ENCODE results near the gene TCHHL1. TPM values are rescaled to one million over a fixed set of nuclear protein-coding genes. Genes with fewer than 3 reads are reported as not detected.

TCHHL1 gene
- total RNA-seq, 1 donor from 2014 or later, result 6.5 TPM

DNA sequence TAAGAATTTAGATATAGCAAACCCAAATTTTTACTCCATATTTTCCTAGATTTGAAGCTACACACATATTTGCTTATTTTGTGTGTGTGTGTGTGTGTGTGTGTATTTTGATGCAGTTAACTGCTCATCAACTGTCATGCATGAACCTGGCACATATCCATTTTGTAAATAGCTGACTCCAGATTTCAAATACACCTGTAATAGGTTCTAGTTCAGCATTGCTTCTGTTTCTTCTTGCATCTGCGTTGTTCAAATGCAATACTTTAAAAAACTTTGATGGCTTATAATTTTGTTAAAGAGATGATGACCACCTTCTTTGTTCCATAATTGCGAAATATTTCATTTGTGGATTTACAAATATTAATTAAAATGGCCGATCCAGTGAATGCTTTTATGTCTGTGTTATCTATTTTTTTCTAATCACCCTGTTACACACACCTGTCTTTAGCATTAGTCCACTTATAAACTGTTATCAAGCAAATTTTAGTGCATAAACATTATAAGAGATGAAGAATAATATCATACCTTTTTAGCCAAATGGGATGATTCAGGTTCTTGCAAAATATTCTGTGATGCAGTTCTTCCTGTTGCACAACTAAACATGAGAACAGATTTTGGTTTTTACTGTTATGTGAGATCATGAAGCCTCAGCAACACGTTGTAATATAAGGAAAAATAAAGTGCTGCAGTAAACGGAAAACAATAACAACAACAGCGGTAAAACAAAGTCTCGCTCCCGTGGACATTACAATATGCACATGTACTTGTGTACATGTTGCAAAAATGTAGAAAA, 39.4 kb downstream of the TCHHL1 start:
- peaks cover 20% of the 10 kb centered on the region for H3K27me3 Mint-ChIP-seq
- H3K27ac Mint-ChIP-seq, result peak overlapping the region; percentile 86
- TF ChIP-seq, protein P1, sequence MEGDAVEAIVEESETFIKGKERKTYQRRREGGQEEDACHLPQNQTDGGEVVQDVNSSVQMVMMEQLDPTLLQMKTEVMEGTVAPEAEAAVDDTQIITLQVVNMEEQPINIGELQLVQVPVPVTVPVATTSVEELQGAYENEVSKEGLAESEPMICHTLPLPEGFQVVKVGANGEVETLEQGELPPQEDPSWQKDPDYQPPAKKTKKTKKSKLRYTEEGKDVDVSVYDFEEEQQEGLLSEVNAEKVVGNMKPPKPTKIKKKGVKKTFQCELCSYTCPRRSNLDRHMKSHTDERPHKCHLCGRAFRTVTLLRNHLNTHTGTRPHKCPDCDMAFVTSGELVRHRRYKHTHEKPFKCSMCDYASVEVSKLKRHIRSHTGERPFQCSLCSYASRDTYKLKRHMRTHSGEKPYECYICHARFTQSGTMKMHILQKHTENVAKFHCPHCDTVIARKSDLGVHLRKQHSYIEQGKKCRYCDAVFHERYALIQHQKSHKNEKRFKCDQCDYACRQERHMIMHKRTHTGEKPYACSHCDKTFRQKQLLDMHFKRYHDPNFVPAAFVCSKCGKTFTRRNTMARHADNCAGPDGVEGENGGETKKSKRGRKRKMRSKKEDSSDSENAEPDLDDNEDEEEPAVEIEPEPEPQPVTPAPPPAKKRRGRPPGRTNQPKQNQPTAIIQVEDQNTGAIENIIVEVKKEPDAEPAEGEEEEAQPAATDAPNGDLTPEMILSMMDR (conservative IDR thresholded peaks at IDR 0.05), result no peak
- H3K9me3 Mint-ChIP-seq, result no peaks in the 10 kb centered on the region
- no peaks in the 10 kb centered on the region for H3K36me3 Mint-ChIP-seq
- DNase-seq (ENCODE audit: extremely low spot score, unreplicated experiment), result no peak
- H3K4me3 Mint-ChIP-seq, result peak overlapping the region; percentile 6
- peaks cover 18% of the 10 kb centered on the region for H3K4me1 Mint-ChIP-seq (ENCODE audit: unreplicated experiment)

DNA sequence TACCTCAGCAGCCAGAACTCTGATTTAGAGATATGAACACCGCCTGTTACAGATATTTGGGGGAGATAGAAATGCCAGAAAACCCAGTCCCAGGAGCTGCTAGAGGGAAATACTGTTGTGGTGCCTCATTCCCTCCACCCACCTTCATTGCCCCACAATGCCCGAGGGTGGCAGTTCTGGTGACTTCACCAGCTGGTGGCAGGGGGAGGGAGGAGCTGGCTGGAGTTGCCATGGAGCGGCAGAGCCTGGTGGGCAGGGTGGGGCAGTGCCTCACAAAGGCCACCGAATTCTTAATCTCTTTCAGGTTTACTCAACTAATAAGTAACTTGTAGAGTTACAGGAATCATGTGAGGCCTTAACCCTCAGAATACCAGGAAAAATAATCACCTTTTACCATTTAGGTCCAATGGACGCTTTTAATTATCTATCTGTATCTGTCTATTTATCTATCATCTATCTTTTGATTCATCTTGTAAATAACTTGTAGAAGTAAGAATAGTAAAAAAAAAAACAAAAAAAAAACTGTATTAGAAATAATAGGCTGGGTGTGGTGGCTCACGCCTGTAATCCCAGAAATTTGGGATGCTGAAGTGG, 40.4 kb downstream of the TCHHL1 start:
- Mint-ChIP-seq H3K4me3 (peak overlapping the region; percentile 82), H3K4me1 (ENCODE audit: unreplicated experiment) (peaks cover 18% of the 10 kb centered on the region), H3K36me3 (no peaks in the 10 kb centered on the region), H3K27me3 (peaks cover 10% of the 10 kb centered on the region), H3K9me3 (no peaks in the 10 kb centered on the region), H3K27ac (peak overlapping the region; percentile 100)
- TF ChIP-seq, protein P1 (conservative IDR thresholded peaks at IDR 0.05), result no peak
- DNase-seq (ENCODE audit: extremely low spot score, unreplicated experiment), result no peak

DNA sequence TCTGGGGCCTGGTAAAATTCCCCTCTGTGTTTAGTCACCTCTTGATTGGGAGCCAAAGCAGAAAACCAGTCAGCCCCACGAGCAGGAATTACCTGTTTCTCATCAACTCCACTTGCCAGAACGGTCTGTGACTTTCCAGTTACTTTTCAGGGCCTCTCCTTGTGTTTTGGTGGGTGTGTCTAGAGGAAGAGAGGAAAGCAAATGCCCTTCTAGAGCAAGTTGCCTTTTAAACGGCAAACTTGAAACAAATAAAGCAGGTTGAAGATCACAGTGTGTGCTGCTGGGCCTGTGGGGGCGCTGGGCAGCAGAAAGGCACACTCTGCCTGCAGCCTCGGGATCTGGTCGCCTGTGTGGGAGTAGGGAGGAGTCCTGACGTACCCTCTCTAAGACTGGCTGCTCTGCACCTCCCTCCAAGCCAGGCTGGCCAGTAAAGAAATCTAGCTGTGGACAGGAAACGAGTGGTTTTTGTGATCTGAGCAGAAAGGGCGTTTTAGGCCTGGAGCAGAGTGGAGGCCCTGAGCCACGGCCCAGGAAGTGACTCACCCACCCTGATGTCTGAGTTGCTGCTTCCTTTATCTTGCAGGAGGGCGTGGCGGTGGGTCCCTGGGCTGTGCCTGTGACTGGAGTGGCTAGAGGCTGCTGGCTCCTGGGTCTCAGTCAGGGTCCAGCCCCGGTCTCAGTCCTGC, 41.0 kb downstream of the TCHHL1 start:
- Mint-ChIP-seq H3K9me3 (no peaks in the 10 kb centered on the region), H3K27ac (peak overlapping the region; percentile 100), H3K27me3 (peaks cover 7% of the 10 kb centered on the region), H3K4me1 (ENCODE audit: unreplicated experiment) (peaks cover 18% of the 10 kb centered on the region), H3K4me3 (peak overlapping the region; percentile 82), H3K36me3 (no peaks in the 10 kb centered on the region)
- TF ChIP-seq, protein P1 (conservative IDR thresholded peaks at IDR 0.05), result peak; percentile 75
- peak; percentile 80 for DNase-seq (ENCODE audit: extremely low spot score, unreplicated experiment)

- peak overlapping the region; percentile 82 for H3K4me3 Mint-ChIP-seq
- no peak for DNase-seq (ENCODE audit: extremely low spot score, unreplicated experiment)
- H3K9me3 Mint-ChIP-seq, result no peaks in the 10 kb centered on the region
- TF ChIP-seq, protein P1 (conservative IDR thresholded peaks at IDR 0.05), result no peak
- H3K4me1 Mint-ChIP-seq (ENCODE audit: unreplicated experiment), result peaks cover 14% of the 10 kb centered on the region
- H3K36me3 Mint-ChIP-seq, result no peaks in the 10 kb centered on the region
- peak overlapping the region; percentile 100 for H3K27ac Mint-ChIP-seq
- peaks cover 3% of the 10 kb centered on the region for H3K27me3 Mint-ChIP-seq
Measured at GRCh38 chr1:152047413-152047729, 41.5 kb downstream of the TCHHL1 start.

DNA sequence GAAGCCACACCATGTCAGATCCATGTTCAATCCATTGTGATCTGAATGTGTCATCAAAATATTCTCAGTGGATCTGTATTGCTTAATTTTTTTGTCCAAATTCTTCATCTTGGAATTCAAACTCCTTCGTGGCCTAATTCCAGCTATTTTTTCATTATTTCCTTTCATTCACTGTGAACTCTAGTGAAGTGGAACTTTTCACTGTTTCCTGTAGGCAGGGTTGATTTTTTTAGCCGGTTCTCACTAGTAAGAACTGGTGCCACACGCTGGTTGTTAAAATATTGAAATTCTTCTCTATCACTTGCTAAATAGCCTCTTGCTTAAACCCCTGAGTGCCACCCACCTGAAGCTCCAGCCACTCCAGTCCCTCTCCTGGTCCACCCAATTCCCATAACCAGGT, 44.5 kb downstream of the TCHHL1 start:
- DNase-seq (ENCODE audit: extremely low spot score, unreplicated experiment), result no peak
- Mint-ChIP-seq H3K4me3 (no peak overlapping the region), H3K9me3 (no peaks in the 10 kb centered on the region), H3K27ac (no peak overlapping the region), H3K36me3 (no peaks in the 10 kb centered on the region), H3K4me1 (ENCODE audit: unreplicated experiment) (peaks cover 14% of the 10 kb centered on the region), H3K27me3 (no peaks in the 10 kb centered on the region)
- TF ChIP-seq, protein P1 (conservative IDR thresholded peaks at IDR 0.05), result no peak
